Left ventricle myocardium inferior (tissue), 1 donor: ENCODE measurements around the gene POFUT2. TPM values are rescaled to one million over a fixed set of nuclear protein-coding genes. Genes with fewer than 3 reads are reported as not detected.

Source experiments
- DNase-seq: peaks from one replicate; pipeline ENCODE4 v3.0.0-alpha.2; 2020
- H3K27ac ChIP-seq: fragments of 200-600 bp; replicated peaks from 2 replicates; pipeline ENCODE4 v1.8.0; 2021
- H3K27me3 ChIP-seq: fragments of 200-600 bp; 2 replicates; pipeline ENCODE4 v1.8.0; 2021; ENCODE audit warnings: low read depth
- H3K36me3 ChIP-seq: fragments of 200-600 bp; 2 replicates; pipeline ENCODE4 v1.8.0; 2021
- H3K4me1 ChIP-seq: fragments of 200-600 bp; 2 replicates; pipeline ENCODE4 v1.8.0; 2021
- H3K4me3 ChIP-seq: fragments of 200-600 bp; 2 replicates; pipeline ENCODE4 v1.8.0; 2021; ENCODE audit warnings: mild to moderate bottlenecking, moderate library complexity
- H3K9me3 ChIP-seq: fragments of 200-600 bp; replicated peaks from 2 replicates; pipeline ENCODE4 v1.8.0; 2021
- intact Hi-C: fragments of 100-400 bp; cut with micrococcal nuclease; formaldehyde crosslinking; loops from one replicate; pipeline ENCODE4 v1.11.0; 2022
- total RNA-seq: library from RNA; stranded (reverse); fragmentation: NEBNext Ultra II Directional; extraction: Animal tissue kit (Norgen Biotek cat#: 25700); gene quantifications from one replicate; pipeline ENCODE4 v1.2.1, GENCODE V29; 2021
- TF ChIP-seq, protein P1 (sequence below): fragments of 200-600 bp; IDR thresholded peaks from 2 replicates; pipeline ENCODE4 v1.8.0; 2021; ENCODE audit warnings: antibody characterized with exemption, mild to moderate bottlenecking, borderline replicate concordance
- donor health status: DM: no; HTN: yes; CAD: no; lungs with severe emphysema.

The POFUT2 gene
- total RNA-seq, 1 donor from 2014 or later, result 20.9 TPM

- TF ChIP-seq, protein P1, sequence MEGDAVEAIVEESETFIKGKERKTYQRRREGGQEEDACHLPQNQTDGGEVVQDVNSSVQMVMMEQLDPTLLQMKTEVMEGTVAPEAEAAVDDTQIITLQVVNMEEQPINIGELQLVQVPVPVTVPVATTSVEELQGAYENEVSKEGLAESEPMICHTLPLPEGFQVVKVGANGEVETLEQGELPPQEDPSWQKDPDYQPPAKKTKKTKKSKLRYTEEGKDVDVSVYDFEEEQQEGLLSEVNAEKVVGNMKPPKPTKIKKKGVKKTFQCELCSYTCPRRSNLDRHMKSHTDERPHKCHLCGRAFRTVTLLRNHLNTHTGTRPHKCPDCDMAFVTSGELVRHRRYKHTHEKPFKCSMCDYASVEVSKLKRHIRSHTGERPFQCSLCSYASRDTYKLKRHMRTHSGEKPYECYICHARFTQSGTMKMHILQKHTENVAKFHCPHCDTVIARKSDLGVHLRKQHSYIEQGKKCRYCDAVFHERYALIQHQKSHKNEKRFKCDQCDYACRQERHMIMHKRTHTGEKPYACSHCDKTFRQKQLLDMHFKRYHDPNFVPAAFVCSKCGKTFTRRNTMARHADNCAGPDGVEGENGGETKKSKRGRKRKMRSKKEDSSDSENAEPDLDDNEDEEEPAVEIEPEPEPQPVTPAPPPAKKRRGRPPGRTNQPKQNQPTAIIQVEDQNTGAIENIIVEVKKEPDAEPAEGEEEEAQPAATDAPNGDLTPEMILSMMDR, result no peak
- peaks cover 58% of the 10 kb centered on the region for H3K36me3 ChIP-seq
Observed at GRCh38 chr21:45220714-45221490, 66.8 kb downstream of the POFUT2 start.

DNA sequence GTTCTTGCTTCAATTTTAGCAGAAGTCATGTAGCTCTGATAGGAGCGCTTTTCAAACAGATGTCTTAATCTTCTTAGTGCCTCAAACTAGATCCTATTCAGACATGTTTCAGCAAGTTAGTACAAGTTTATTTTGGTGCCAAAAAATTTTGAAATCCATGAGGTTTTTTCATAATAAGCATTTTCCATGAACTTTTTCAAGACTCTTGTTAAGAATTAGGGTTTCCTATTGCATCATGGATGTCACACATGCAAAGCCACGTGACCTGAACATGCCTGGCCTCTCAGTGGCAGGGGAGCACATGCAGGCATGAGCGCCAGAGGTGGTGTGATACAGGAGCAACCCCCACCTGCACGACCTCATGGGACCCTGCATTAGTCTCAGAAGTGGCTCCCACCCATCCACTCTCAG, 67.6 kb downstream of the POFUT2 start:
- intact Hi-C loops, result no loop called here
- Histone ChIP-seq H3K27ac (no peak overlapping the region), H3K4me1 (no peaks in the 10 kb centered on the region), H3K27me3 (no peaks in the 10 kb centered on the region), H3K4me3 (no peak overlapping the region), H3K9me3 (peaks cover 19% of the 10 kb centered on the region), H3K36me3 (peaks cover 58% of the 10 kb centered on the region)
- TF ChIP-seq, protein P1, result no peak
- DNase-seq, result no peak

More at GRCh38 chr21:45220714-45221490, 66.8 kb downstream of the POFUT2 start:
- intact Hi-C loops, result no loop called here
- Histone ChIP-seq H3K4me3 (no peak overlapping the region), H3K27me3 (no peaks in the 10 kb centered on the region), H3K27ac (no peak overlapping the region), H3K9me3 (peaks cover 19% of the 10 kb centered on the region), H3K4me1 (no peaks in the 10 kb centered on the region)
- DNase-seq, result no peak

DNA sequence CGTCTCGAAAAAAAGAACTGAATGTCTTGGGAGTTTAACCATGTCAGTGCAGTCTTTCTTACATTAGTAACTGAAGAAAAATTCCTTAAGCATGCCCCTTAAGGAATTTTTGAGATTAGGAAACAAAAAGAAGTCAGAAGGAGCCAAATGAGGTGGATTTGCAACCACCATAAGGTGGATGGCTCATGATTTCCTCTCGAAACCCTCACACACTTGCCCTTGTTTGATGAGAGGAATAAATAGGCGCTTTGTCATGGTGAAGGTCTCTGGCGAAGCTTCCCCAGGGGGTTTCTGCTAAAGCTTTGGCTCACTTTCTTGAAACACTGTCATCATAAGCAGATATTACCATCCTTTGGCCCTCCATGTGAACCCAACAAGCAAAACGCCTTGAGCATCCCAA, 68.2 kb downstream of the POFUT2 start:
- intact Hi-C loops, result no loop called here
- Histone ChIP-seq H3K9me3 (peaks cover 19% of the 10 kb centered on the region), H3K27me3 (no peaks in the 10 kb centered on the region), H3K4me3 (no peak overlapping the region), H3K4me1 (no peaks in the 10 kb centered on the region), H3K36me3 (peaks cover 58% of the 10 kb centered on the region), H3K27ac (no peak overlapping the region)
- no peak for DNase-seq
- TF ChIP-seq, protein P1, result no peak

GRCh38 chr21:45217010-45217409, 70.7 kb downstream of the POFUT2 start:
- Histone ChIP-seq H3K4me1 (no peaks in the 10 kb centered on the region), H3K27ac (no peak overlapping the region), H3K36me3 (peaks cover 49% of the 10 kb centered on the region), H3K4me3 (no peak overlapping the region), H3K9me3 (peaks cover 19% of the 10 kb centered on the region), H3K27me3 (no peaks in the 10 kb centered on the region)
- intact Hi-C loops, result no loop called here
- TF ChIP-seq, protein P1, result no peak
- DNase-seq, result no peak

DNA sequence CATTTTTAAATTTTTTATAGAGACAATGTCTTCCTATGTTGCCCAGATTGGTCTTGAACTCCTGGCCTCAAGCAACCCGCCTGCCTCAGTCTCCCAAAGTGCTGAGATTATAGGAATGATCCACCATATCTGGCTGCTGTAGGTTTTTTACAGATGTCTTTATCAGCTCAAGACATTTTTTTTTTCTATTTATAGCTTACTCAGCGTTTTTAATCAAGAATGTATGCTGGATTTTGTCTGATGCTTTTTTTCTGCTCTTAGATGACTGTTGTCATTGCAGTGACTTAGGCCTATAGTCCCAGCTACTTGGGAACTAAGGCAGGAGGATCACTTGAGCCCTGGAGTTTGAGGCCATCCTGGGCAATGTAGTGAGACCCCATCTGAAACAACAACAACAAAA, 72.5 kb downstream of the POFUT2 start:
- no peak overlapping the region for H3K27ac ChIP-seq
- H3K4me3 ChIP-seq, result no peak overlapping the region
- no peaks in the 10 kb centered on the region for H3K4me1 ChIP-seq
- intact Hi-C loops, result no loop called here
- H3K36me3 ChIP-seq, result peaks cover 49% of the 10 kb centered on the region
- no peak for DNase-seq
- TF ChIP-seq, protein P1, result no peak
- no peaks in the 10 kb centered on the region for H3K27me3 ChIP-seq
- H3K9me3 ChIP-seq, result peaks cover 19% of the 10 kb centered on the region

Other genes with a start within 250 kb of the POFUT2 start
- 15.5 TPM for gene ADARB1, start 213.3 kb downstream of the POFUT2 start, total RNA-seq
- gene COL18A1, start 117.3 kb upstream of the POFUT2 start, total RNA-seq, result 66.5 TPM